Limb (tissue), 2 donors: ENCODE measurements around the gene EHBP1L1.
A peak's percentile ranks its signal among the peaks of the same experiment; 100 is the strongest.

Experiments
- DNase-seq, 2 donors: peaks; one replicate each; pipeline ENCODE4 v3.0.0-alpha.2; 2016; ENCODE audit errors: extremely low spot score in 2 of 2

Gene EHBP1L1

GRCh38 chr11:65546217-65546958 lies 29.5 kb upstream of the EHBP1L1 start:
- peak in 1 of 2 donors; percentile 83 for DNase-seq

GRCh38 chr11:65547446-65548125 lies 28.3 kb upstream of the EHBP1L1 start:
- peak in 1 of 2 donors; percentile 34 for DNase-seq

- DNase-seq: no peak
These were observed 27.5 kb upstream of the EHBP1L1 start for GRCh38 chr11:65548395-65548794.

- DNase-seq: no peak
These were observed 26.8 kb upstream of the EHBP1L1 start for GRCh38 chr11:65549096-65549495.

GRCh38 chr11:65551572-65552387 lies 24.1 kb upstream of the EHBP1L1 start:
- DNase-seq: peak in 1 of 2 donors; percentile 50

- no peak for DNase-seq
These were observed 23.4 kb upstream of the EHBP1L1 start for GRCh38 chr11:65552388-65552951.

GRCh38 chr11:65553301-65554001 lies 22.4 kb upstream of the EHBP1L1 start:
- DNase-seq: peak in 1 of 2 donors; percentile 42

GRCh38 chr11:65554057-65554818 lies 21.6 kb upstream of the EHBP1L1 start:
- no peak for DNase-seq

- DNase-seq: no peak
These were observed 20.9 kb upstream of the EHBP1L1 start for GRCh38 chr11:65554842-65555430.

GRCh38 chr11:65555693-65556231 lies 20.1 kb upstream of the EHBP1L1 start:
- no peak for DNase-seq

GRCh38 chr11:65556470-65557279 lies 19.2 kb upstream of the EHBP1L1 start:
- DNase-seq: no peak

GRCh38 chr11:65557280-65558001 lies 18.4 kb upstream of the EHBP1L1 start:
- no peak for DNase-seq

GRCh38 chr11:65558002-65558929 lies 17.6 kb upstream of the EHBP1L1 start, which contains the start of gene LTBP3:
LTBP3 (minus strand) TSS chr11:65558359; CDS start chr11:65557959, 400 bp downstream.
- peak; percentile 82 to 88 for DNase-seq

- DNase-seq: peak in 1 of 2 donors; percentile 82
These were observed 16.8 kb upstream of the EHBP1L1 start for GRCh38 chr11:65558930-65559509.

GRCh38 chr11:65559535-65559934 lies 16.3 kb upstream of the EHBP1L1 start:
- DNase-seq: no peak

- DNase-seq: no peak
These were observed 15.8 kb upstream of the EHBP1L1 start for GRCh38 chr11:65559951-65560537.
